ENCODE results near the gene CTTNBP2. TPM values are rescaled to one million over a fixed set of nuclear protein-coding genes. Genes with fewer than 3 reads are reported as not detected.

Gene CTTNBP2
- total RNA-seq, 1 experiment from 2014 or later = 17.6 TPM

DNA sequence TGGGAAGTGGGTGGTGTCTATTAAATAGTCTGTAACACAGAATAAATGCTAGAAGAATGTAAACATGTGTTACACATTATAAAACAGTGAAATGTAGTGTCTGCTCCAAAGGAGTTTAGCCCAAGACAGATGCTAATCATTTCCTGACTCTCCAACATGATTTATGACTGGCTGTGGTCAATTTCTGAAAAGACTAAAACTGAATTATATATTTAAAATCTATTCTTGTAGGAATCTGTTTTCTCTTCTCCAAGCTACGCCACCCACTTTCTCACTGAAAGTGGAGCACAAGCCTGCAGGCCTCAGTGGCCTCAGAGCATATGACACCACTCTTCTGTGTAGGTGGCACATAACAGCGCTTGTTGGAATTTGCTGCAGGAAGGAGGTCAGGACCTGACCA, 44.4 kb downstream of the CTTNBP2 start:
- H2BK5ac ChIP-seq (ENCODE audit: insufficient read length, low read length) = no peak overlapping the region
- no peak for DNase-seq
- no peak overlapping the region for H3K14ac ChIP-seq (ENCODE audit: insufficient read depth, low read length)
- H3K23me2 ChIP-seq (ENCODE audit: insufficient read length, low read depth, low read length, poor library complexity, severe bottlenecking) = no peaks in the 10 kb centered on the region
- H3K79me1 ChIP-seq (ENCODE audit: insufficient read depth, low read depth, low read length, poor library complexity, severe bottlenecking) = no peaks in the 10 kb centered on the region
- H2BK20ac ChIP-seq (ENCODE audit: low read depth, low read length, poor library complexity, severe bottlenecking) = no peak overlapping the region
- no peaks in the 10 kb centered on the region for H3K9me3 ChIP-seq (ENCODE audit: control insufficient read depth, low read depth, low read length)
- no peaks in the 10 kb centered on the region for H3K27me3 Mint-ChIP-seq (ENCODE audit: low read depth)
- no peak overlapping the region for H2AK5ac ChIP-seq (ENCODE audit: insufficient read length, low read length)
- no peak overlapping the region for H3K4me2 ChIP-seq (ENCODE audit: insufficient read depth, insufficient read length, low read length)
- TF ChIP-seq CTCF (conservative IDR thresholded peaks at IDR 0.05) = no peak
- no peaks in the 10 kb centered on the region; the same call in 1 of the 2 replicates for H3K4me1 ChIP-seq (ENCODE audit: insufficient read depth, low read length)
- peaks cover 9 to 14% of the 10 kb centered on the region in 2 experiments for H3K4me1 Mint-ChIP-seq
- no peaks in the 10 kb centered on the region for H3K9me3 Mint-ChIP-seq
- H4K20me1 ChIP-seq (ENCODE audit: control insufficient read depth, insufficient read depth, insufficient read length) = no peaks in the 10 kb centered on the region
- peaks cover 2% of the 10 kb centered on the region; the same call in 1 of the 2 replicates for H3K27me3 ChIP-seq (ENCODE audit: insufficient read depth, low read length)
- no peak overlapping the region for H3K4ac ChIP-seq (ENCODE audit: low read depth, low read length)
- H3K27ac Mint-ChIP-seq = no peak overlapping the region
- H3K56ac ChIP-seq (ENCODE audit: insufficient read length, low read depth, low read length) = no peak overlapping the region
- H3K18ac ChIP-seq (ENCODE audit: insufficient read length, low read depth, low read length) = no peak overlapping the region
- peaks cover 2% of the 10 kb centered on the region; the same call in 1 of the 2 replicates for H3K79me2 ChIP-seq (ENCODE audit: insufficient read depth, low read length)
- no peak overlapping the region for H4K8ac ChIP-seq (replicated peaks; ENCODE audit: insufficient read length, low read depth, low read length)
- H4K5ac ChIP-seq (ENCODE audit: insufficient read length, low read depth, low read length) = no peak overlapping the region
- H3K23ac ChIP-seq (ENCODE audit: insufficient read length, low read depth, low read length) = no peak overlapping the region
- H4K91ac ChIP-seq (ENCODE audit: insufficient read length, low read depth, low read length) = no peak overlapping the region
- H3K27ac ChIP-seq (ENCODE audit: insufficient read length, low read depth, low read length) = no peak overlapping the region
- H3K36me3 Mint-ChIP-seq (ENCODE audit: insufficient read depth in 1 of 3, low read depth in 3 of 3) = peaks cover 18 to 26% (median 20%) of the 10 kb centered on the region in 3 experiments
- no peak overlapping the region for H2BK12ac ChIP-seq (ENCODE audit: insufficient read length, low read depth, low read length)
- no peak overlapping the region for H2BK15ac ChIP-seq (ENCODE audit: low read depth, low read length)
- WGBS (ENCODE audit: extremely low coverage, insufficient read length, low lambda C conversion rate) = no CpG with 5 or more reads among the region's 2 CpGs
- no peak overlapping the region for H3K9ac ChIP-seq (ENCODE audit: extremely low read depth, insufficient read length, low read length)
- H3T11ph ChIP-seq (ENCODE audit: low read length) = no peak overlapping the region
- H3K4me3 Mint-ChIP-seq = no peak overlapping the region
- H2AFZ ChIP-seq (ENCODE audit: low read length) = no peak overlapping the region
- no peak overlapping the region for H2BK120ac ChIP-seq (ENCODE audit: low read depth, low read length, poor library complexity, severe bottlenecking)
